NT2/D1 (cell line): Measurements from ENCODE around the gene RB1.

Source experiments
- SUZ12 ChIP-seq: IDR thresholded peaks from 2 replicates; pipeline ENCODE4 v1.6.1; 2011; ENCODE audit not compliant: insufficient read length, insufficient read depth; ENCODE audit errors: extremely low read depth
- YY1 ChIP-seq: IDR thresholded peaks from 2 replicates; pipeline ENCODE4 v1.6.1; 2011; ENCODE audit not compliant: insufficient read length, insufficient read depth
- ZNF274 ChIP-seq: IDR thresholded peaks from 2 replicates; pipeline ENCODE4 v1.6.1; 2011; ENCODE audit warnings: mild to moderate bottlenecking, low read depth, low read length

- no peak for TF ChIP-seq ZNF274
- TF ChIP-seq YY1: no peak
- TF ChIP-seq SUZ12: no peak
Measured at GRCh38 chr13:48475230-48475629, 171.7 kb downstream of the RB1 start.
